HepG2 (cell line): ENCODE results near the gene IVL. TPM values are rescaled to one million over a fixed set of nuclear protein-coding genes. Genes with fewer than 3 reads are reported as not detected.

ENCODE experiments used
- ATAC-seq: fragments of 200-7000 bp; cut with Tn5 transposase; 3 replicates; pipeline ENCODE4 v1.9.1; 2020; ENCODE audit warnings: mild to moderate bottlenecking, moderate library complexity
- BruUV-seq: library from RNA; stranded (reverse); fragments of 400-500 nt; replicated peaks from 2 replicates; lab custom pipeline; 2021; lab: Mats Ljungman, UMichigan
- CTCF ChIA-PET: fragments of 300-600 bp; formaldehyde crosslinking; extraction: SDS; loops from one replicate; lab custom pipeline; 2021; ENCODE audit warnings: low total read pairs, inconsistent platforms, low intra/inter-chr PET ratio; lab: Yijun Ruan, JAX
- POLR2A ChIA-PET: fragments of 350-600 bp; sonication (Branson Sonifier 250); formaldehyde crosslinking; loops from one replicate; lab custom pipeline; 2020; ENCODE audit warnings: antibody characterized with exemption, inconsistent platforms; lab: Yijun Ruan, JAX
- DNase-seq: peaks from one replicate; pipeline ENCODE4 v3.0.0-alpha.2; 2015; ENCODE audit warnings: low spot score
- FAIRE-seq: peaks from 3 replicates; lab custom pipeline; 2011; peaks lifted over from hg19 to GRCh38; lab: Jason Lieb, UNC
- H2AFZ ChIP-seq: one replicate; pipeline ENCODE4 v1.6.1; 2011; ENCODE audit warnings: low read length, inconsistent platforms
- H3K27ac ChIP-seq: fragments of 300-600 bp; 3 replicates; pipeline ENCODE4 v1.8.0; 2011; ENCODE audit warnings: mixed run types, mild to moderate bottlenecking, mixed read lengths, low read length, inconsistent platforms; ENCODE audit not compliant: insufficient read depth; ENCODE audit errors: extremely low read length
- H3K27me3 ChIP-seq, 2 experiments: fragments of 200-600 bp in 1 of 2; 2 replicates in 1 of 2; 3 replicates in 1 of 2; pipeline versions ENCODE4 v1.6.0 to v1.8.0; 2011; ENCODE audit warnings: low read length in 2 of 2, mild to moderate bottlenecking in 2 of 2, moderate library complexity in 2 of 2, inconsistent platforms in 1 of 2; ENCODE audit not compliant: insufficient read depth in 2 of 2, control insufficient read depth in 1 of 2
- H3K36me3 ChIP-seq, 2 experiments: fragments of 200-600 bp in 1 of 2; replicated peaks in 1 of 2; 2 replicates in 1 of 2; 3 replicates in 1 of 2; pipeline versions ENCODE4 v1.5.1 to v1.8.0; 2011; ENCODE audit warnings: low read length in 2 of 2, inconsistent platforms in 1 of 2; ENCODE audit not compliant: insufficient read depth in 2 of 2, control insufficient read depth in 1 of 2
- H3K4me1 ChIP-seq: 2 replicates; pipeline ENCODE4 v1.5.1; 2012; ENCODE audit warnings: low read length, inconsistent platforms; ENCODE audit not compliant: insufficient read depth
- H3K4me2 ChIP-seq: 2 replicates; pipeline ENCODE4 v1.6.0; 2011; ENCODE audit warnings: low read depth, low read length, inconsistent platforms
- H3K4me3 ChIP-seq, 3 experiments: fragments of 200-600 bp in 1 of 3; sonication (generic), shearing (Covaris generic) in 1 of 3; replicated peaks in 1 of 3; 2 replicates each; pipeline ENCODE4 v1.5.1; 2011 to 2016; ENCODE audit warnings: low read length in 3 of 3, inconsistent platforms in 2 of 3, low read depth in 2 of 3, mild to moderate bottlenecking in 2 of 3, control low read depth in 1 of 3, mixed read lengths in 1 of 3; ENCODE audit not compliant: insufficient read depth in 1 of 3
- H3K79me2 ChIP-seq: one replicate; pipeline ENCODE4 v1.6.1; 2011; ENCODE audit warnings: low read length, inconsistent platforms; ENCODE audit not compliant: insufficient read depth
- H3K9ac ChIP-seq: 2 replicates; pipeline ENCODE4 v1.6.0; 2011; ENCODE audit warnings: mild to moderate bottlenecking, low read depth, low read length, inconsistent platforms; ENCODE audit not compliant: insufficient read depth
- H3K9me3 ChIP-seq: 2 replicates; pipeline ENCODE4 v1.5.1; 2012; ENCODE audit warnings: mild to moderate bottlenecking, low read length
- H4K20me1 ChIP-seq: 2 replicates; pipeline ENCODE4 v1.6.0; 2011; ENCODE audit warnings: inconsistent platforms, mild to moderate bottlenecking, low read length, moderate library complexity; ENCODE audit not compliant: insufficient read depth
- ATF3 ChIP-seq: sonication (generic); formaldehyde crosslinking; IDR thresholded peaks from 2 replicates; pipeline ENCODE4 v1.4.0; 2020; ENCODE audit warnings: missing genetic modification reagents
- CREB3 ChIP-seq: sonication (generic); formaldehyde crosslinking; IDR thresholded peaks from 2 replicates; pipeline ENCODE4 v1.5.0; 2020; ENCODE audit warnings: missing genetic modification reagents
- CTCF ChIP-seq: sonication (generic); formaldehyde crosslinking; IDR thresholded peaks from 2 replicates; pipeline ENCODE4 v1.5.0; 2020; ENCODE audit warnings: mild to moderate bottlenecking, missing genetic modification reagents, moderate library complexity
- SMC3 ChIP-seq: IDR thresholded peaks from 2 replicates; pipeline ENCODE4 v1.6.1; 2011; ENCODE audit warnings: low read length, improper control_type of control experiment
- STAG1 ChIP-seq: sonication (generic); formaldehyde crosslinking; IDR thresholded peaks from 2 replicates; pipeline ENCODE4 v1.4.0; 2020; ENCODE audit warnings: missing genetic modification reagents
- ZNF788 ChIP-seq: sonication (generic); formaldehyde crosslinking; IDR thresholded peaks from 2 replicates; pipeline ENCODE4 v1.5.0; 2020; ENCODE audit warnings: mild to moderate bottlenecking, missing genetic modification reagents, borderline replicate concordance
- WGBS: methylation state at CpG from one replicate; pipeline ENCODE4 v1.1.6; 2017; ENCODE audit warnings: low lambda C conversion rate; 5-methylcytosine and 5-hydroxymethylcytosine counted together
- in situ Hi-C: cut with HindIII; loops from 2 replicates; pipeline ENCODE4 v1.10.0; 2017; ENCODE audit warnings: low pct_unique_long_range_greater_than_20kb; ENCODE audit not compliant: extremely low pct_ligation_motif_present
- intact Hi-C: fragments of 100-400 bp; cut with micrococcal nuclease; formaldehyde crosslinking; loops from one replicate; pipeline ENCODE4 v1.10.0; 2022; ENCODE audit not compliant: unreplicated experiment
- polyA plus RNA-seq, 8 experiments: library from polyadenylated mRNA; depleted of rRNA in 3 of 8; stranded (reverse) in 7 of 8; unstranded in 1 of 8; fragments of >200 nt; fragmentation: Illumina TruSeq in 4 of 8; extraction: Trizol in 4 of 8; gene quantifications; 2 replicates each; pipeline versions ENCODE4 v1.2.1 to v1.2.3, GENCODE V29; 2011 to 2016; ENCODE audit warnings: low read depth in 4 of 8, missing spikeins in 1 of 8, mixed read lengths in 1 of 8; ENCODE audit not compliant: insufficient read depth in 1 of 8
- total RNA-seq, 5 experiments: library from RNA; depleted of rRNA; stranded (reverse); fragments of >200 nt; fragmentation: Illumina TruSeq; extraction: Trizol; gene quantifications; 2 replicates each; pipeline ENCODE4 v1.2.3, GENCODE V29; 2016; ENCODE audit warnings: low read depth in 1 of 5

IVL gene
- total and polyA plus RNA-seq, 2 of the 13 experiments (the other 11 are each of a cell fraction or from before 2014, with no cell fraction given) = not detected

- no peak for TF ChIP-seq CREB3 (CRISPR knock-in tag)
Observed at GRCh38 chr1:152869808-152870419, 38.4 kb upstream of the IVL start (continued).

- Histone ChIP-seq H3K9ac (no peak overlapping the region), H3K36me3 (no peaks in the 10 kb centered on the region), H3K27me3 (no peaks in the 10 kb centered on the region), H3K27ac (no peak overlapping the region), H4K20me1 (no peaks in the 10 kb centered on the region), H2AFZ (no peak overlapping the region), H3K4me2 (no peak overlapping the region), H3K9me3 (no peaks in the 10 kb centered on the region), H3K79me2 (no peaks in the 10 kb centered on the region), H3K4me1 (no peaks in the 10 kb centered on the region), H3K4me3 (no peak overlapping the region)
- FAIRE-seq (no peak), DNase-seq (peak; percentile 20), ATAC-seq (peak; percentile 84)
- ChIA-PET POLR2A (no interaction called here), CTCF (interaction anchor here (1.2 to 1.7 kb wide), 4 partner anchors 55 to 352 kb away, joined by 4 to 12 read pairs (median 6); no protein-coding TSS in a partner anchor)
- intact Hi-C loops = loop anchor here (1.0 kb wide), 1 partner anchor 55 kb away; no protein-coding TSS in a partner anchor
- in situ Hi-C loops = loop anchor here (5.0 to 10.0 kb wide), 3 partner anchors 56 to 354 kb away; no protein-coding TSS in a partner anchor
- 26% methylated on average over 12 of the region's 17 CpGs for WGBS
- no TSS peak for BruUV-seq
- TF ChIP-seq ATF3 (CRISPR knock-in tag) (no peak), SMC3 (peak; percentile 36; the same call in 1 of the 2 replicates), ZNF788 (no peak), STAG1 (peak; percentile 49), CTCF (CRISPR knock-in tag) (peak; percentile 47)
Observed at GRCh38 chr1:152870831-152871730, 37.3 kb upstream of the IVL start.
